NK-92 (cell line): Measurements from ENCODE around the gene TMEM41B.
"Not testable (repeated sequence)": the region's sequence is repeated elsewhere in the genome, so short reads cannot be mapped to it uniquely, and the experiment has no call there.

Experiments
- DNase-seq: peaks from one replicate; lab custom pipeline; 2025; ENCODE audit not compliant: unreplicated experiment; lab: John Stamatoyannopoulos, UW

TMEM41B gene

GRCh38 chr11:9260838-9261146 lies 53.6 kb downstream of the TMEM41B start:
- DNase-seq: not testable (repeated sequence)

- DNase-seq: no peak
These were observed 54.2 kb downstream of the TMEM41B start for GRCh38 chr11:9259981-9260837.

- not testable (repeated sequence) for DNase-seq
These were observed 56.1 kb downstream of the TMEM41B start for GRCh38 chr11:9258279-9258678.

- no peak for DNase-seq
These were observed 60.0 kb downstream of the TMEM41B start for GRCh38 chr11:9254416-9254815.

GRCh38 chr11:9253086-9253485 lies 61.3 kb downstream of the TMEM41B start:
- DNase-seq: no peak

- DNase-seq: no peak
These were observed 63.1 kb downstream of the TMEM41B start for GRCh38 chr11:9251311-9251710.

- no peak for DNase-seq
These were observed 64.2 kb downstream of the TMEM41B start for GRCh38 chr11:9250139-9250582.

- no peak for DNase-seq
These were observed 65.1 kb downstream of the TMEM41B start for GRCh38 chr11:9249252-9249651.

GRCh38 chr11:9247863-9248262 lies 66.5 kb downstream of the TMEM41B start:
- DNase-seq: no peak

GRCh38 chr11:9236242-9236641 lies 78.2 kb downstream of the TMEM41B start:
- DNase-seq: not testable (repeated sequence)

GRCh38 chr11:9232482-9232881 lies 81.9 kb downstream of the TMEM41B start:
- DNase-seq: no peak

GRCh38 chr11:9231848-9232177 lies 82.6 kb downstream of the TMEM41B start:
- DNase-seq: no peak
